OCI-LY1 (cell line): Measurements from ENCODE around the gene PRSS53.

Source experiments
- H2AFZ ChIP-seq: fragments of 200-600 bp; sonication (generic), shearing (Covaris generic); 2 replicates; pipeline ENCODE4 v1.6.0; 2014; ENCODE audit warnings: antibody characterized with exemption, mild to moderate bottlenecking, low read length
- H3F3A ChIP-seq: fragments of 200-600 bp; sonication (generic), shearing (Covaris generic); 2 replicates; pipeline ENCODE4 v1.6.0; 2014; ENCODE audit warnings: mild to moderate bottlenecking, antibody characterized with exemption, low read length, moderate library complexity; ENCODE audit not compliant: insufficient read depth
- H3K27ac ChIP-seq: fragments of 200-600 bp; sonication (generic); 2 replicates; pipeline ENCODE4 v1.5.1; 2014; ENCODE audit warnings: low read length, mixed run types, mild to moderate bottlenecking, low read depth; ENCODE audit not compliant: poor library complexity, severe bottlenecking
- H3K27me3 ChIP-seq: fragments of 200-600 bp; sonication (generic); 2 replicates; pipeline ENCODE4 v1.6.0; 2014; ENCODE audit warnings: antibody characterized with exemption, mild to moderate bottlenecking, low read length, moderate library complexity; ENCODE audit not compliant: insufficient read depth
- H3K36me3 ChIP-seq: fragments of 200-600 bp; sonication (generic); 2 replicates; pipeline ENCODE4 v1.6.1; 2014; ENCODE audit warnings: mild to moderate bottlenecking, antibody characterized with exemption, low read length, moderate library complexity, mixed read lengths; ENCODE audit not compliant: insufficient read depth
- H3K4me1 ChIP-seq: fragments of 200-600 bp; sonication (generic); 2 replicates; pipeline ENCODE4 v1.5.1; 2014; ENCODE audit warnings: mild to moderate bottlenecking, low read length, moderate library complexity; ENCODE audit not compliant: insufficient read depth, severe bottlenecking
- H3K4me2 ChIP-seq: fragments of 200-600 bp; sonication (generic), shearing (Covaris generic); 2 replicates; pipeline ENCODE4 v1.6.1; 2014; ENCODE audit warnings: low read length
- H3K4me3 ChIP-seq: fragments of 200-600 bp; sonication (generic); 2 replicates; pipeline ENCODE4 v1.5.1; 2014; ENCODE audit warnings: low read length, low read depth, mild to moderate bottlenecking, mixed read lengths; ENCODE audit not compliant: poor library complexity, severe bottlenecking
- H3K79me2 ChIP-seq: fragments of 200-600 bp; shearing (Covaris generic); 2 replicates; pipeline ENCODE4 v1.6.1; 2016; ENCODE audit warnings: mixed run types, low read length, mixed read lengths; ENCODE audit not compliant: insufficient read depth
- H3K9ac ChIP-seq: fragments of 200-600 bp; sonication (generic), shearing (Covaris generic); 2 replicates; pipeline ENCODE4 v1.6.1; 2014; ENCODE audit warnings: mild to moderate bottlenecking, low read length, mixed read lengths
- H3K9me2 ChIP-seq: fragments of 200-600 bp; sonication (generic), shearing (Covaris generic); 2 replicates; pipeline ENCODE4 v1.6.1; 2014; ENCODE audit warnings: low read depth, mild to moderate bottlenecking, low read length, mixed read lengths
- H3K9me3 ChIP-seq: fragments of 200-600 bp; shearing (Covaris generic); 2 replicates; pipeline ENCODE4 v1.6.1; 2014; ENCODE audit warnings: low read length, mixed read lengths
- H4K20me1 ChIP-seq: fragments of 200-600 bp; sonication (generic), shearing (Covaris generic); 2 replicates; pipeline ENCODE4 v1.6.0; 2016; ENCODE audit warnings: mild to moderate bottlenecking, low read length; ENCODE audit not compliant: insufficient read depth
- EZH2 ChIP-seq: fragments of 200-600 bp; sonication (generic), shearing (Covaris generic); IDR thresholded peaks from 2 replicates; pipeline ENCODE4 v1.8.0; 2017; ENCODE audit warnings: borderline replicate concordance, mixed run types, mild to moderate bottlenecking, antibody characterized with exemption, low read length, moderate library complexity, mixed read lengths
- TF ChIP-seq, protein P1 (sequence below): fragments of 200-600 bp; sonication (generic), shearing (Covaris generic); IDR thresholded peaks from 2 replicates; pipeline ENCODE4 v1.5.1; 2017; ENCODE audit warnings: mild to moderate bottlenecking, antibody characterized with exemption, low read length, moderate library complexity, mixed read lengths

PRSS53 gene

GRCh38 chr16:31064882-31065461, 23.8 kb downstream of the PRSS53 start:
- no peaks in the 10 kb centered on the region for H4K20me1 ChIP-seq
- H3K79me2 ChIP-seq: peaks cover 9% of the 10 kb centered on the region; the same call in 1 of the 2 replicates
- no peaks in the 10 kb centered on the region for H3F3A ChIP-seq
- no peaks in the 10 kb centered on the region for H3K9me2 ChIP-seq
- TF ChIP-seq EZH2: no peak
- TF ChIP-seq, protein P1, sequence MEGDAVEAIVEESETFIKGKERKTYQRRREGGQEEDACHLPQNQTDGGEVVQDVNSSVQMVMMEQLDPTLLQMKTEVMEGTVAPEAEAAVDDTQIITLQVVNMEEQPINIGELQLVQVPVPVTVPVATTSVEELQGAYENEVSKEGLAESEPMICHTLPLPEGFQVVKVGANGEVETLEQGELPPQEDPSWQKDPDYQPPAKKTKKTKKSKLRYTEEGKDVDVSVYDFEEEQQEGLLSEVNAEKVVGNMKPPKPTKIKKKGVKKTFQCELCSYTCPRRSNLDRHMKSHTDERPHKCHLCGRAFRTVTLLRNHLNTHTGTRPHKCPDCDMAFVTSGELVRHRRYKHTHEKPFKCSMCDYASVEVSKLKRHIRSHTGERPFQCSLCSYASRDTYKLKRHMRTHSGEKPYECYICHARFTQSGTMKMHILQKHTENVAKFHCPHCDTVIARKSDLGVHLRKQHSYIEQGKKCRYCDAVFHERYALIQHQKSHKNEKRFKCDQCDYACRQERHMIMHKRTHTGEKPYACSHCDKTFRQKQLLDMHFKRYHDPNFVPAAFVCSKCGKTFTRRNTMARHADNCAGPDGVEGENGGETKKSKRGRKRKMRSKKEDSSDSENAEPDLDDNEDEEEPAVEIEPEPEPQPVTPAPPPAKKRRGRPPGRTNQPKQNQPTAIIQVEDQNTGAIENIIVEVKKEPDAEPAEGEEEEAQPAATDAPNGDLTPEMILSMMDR: no peak
- no peak overlapping the region for H3K27ac ChIP-seq
- H3K4me2 ChIP-seq: no peak overlapping the region
- H3K4me3 ChIP-seq: no peak overlapping the region
- H3K27me3 ChIP-seq: no peaks in the 10 kb centered on the region
- H3K9me3 ChIP-seq: no peaks in the 10 kb centered on the region
- H3K9ac ChIP-seq: no peak overlapping the region
- no peaks in the 10 kb centered on the region for H3K4me1 ChIP-seq
- H3K36me3 ChIP-seq: peaks cover 24% of the 10 kb centered on the region
- no peak overlapping the region for H2AFZ ChIP-seq

DNA sequence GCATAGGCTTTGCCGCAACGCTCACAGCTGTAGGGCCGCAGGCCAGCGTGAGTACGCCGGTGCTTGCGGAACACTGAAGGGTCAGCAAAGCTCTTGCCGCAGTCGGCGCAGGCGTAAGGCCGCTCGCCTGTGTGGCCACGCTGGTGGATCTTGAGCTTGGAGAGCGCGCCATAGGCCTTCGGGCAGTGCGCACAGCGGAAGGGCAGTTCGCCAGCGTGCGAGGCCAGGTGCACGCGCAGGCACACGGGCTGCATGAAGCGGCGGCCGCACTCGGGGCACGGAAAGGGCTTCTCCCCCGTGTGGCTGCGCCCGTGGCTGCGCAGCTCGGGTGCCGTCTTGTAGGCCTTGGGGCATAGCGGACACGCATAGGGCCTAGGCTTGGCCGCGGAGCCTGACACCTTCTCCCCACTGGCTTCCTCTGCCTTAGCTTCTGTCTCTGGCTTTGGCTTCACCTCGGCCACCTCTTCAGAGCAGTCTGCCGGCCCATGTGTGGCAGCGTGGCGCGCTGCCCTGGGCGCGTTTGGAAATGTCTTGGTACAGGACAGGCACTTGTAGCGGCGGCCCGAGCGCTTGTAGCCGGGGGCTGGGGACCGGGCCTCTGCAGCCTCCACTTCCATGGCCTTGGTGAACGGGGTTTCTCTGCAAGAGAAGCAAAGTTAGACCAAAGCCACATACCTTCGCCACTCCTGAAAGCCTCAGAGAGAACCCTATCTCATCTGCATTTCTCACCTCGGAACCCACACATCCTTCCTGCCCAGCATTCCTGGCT, 24.7 kb downstream of the PRSS53 start:
- H3K4me3 ChIP-seq: no peak overlapping the region
- no peak overlapping the region for H3K27ac ChIP-seq
- H3K4me2 ChIP-seq: no peak overlapping the region

GRCh38 chr16:31063495-31063842, 25.3 kb downstream of the PRSS53 start:
- TF ChIP-seq, protein P1: no peak
- TF ChIP-seq EZH2: no peak
- H3K4me2 ChIP-seq: no peak overlapping the region
- no peaks in the 10 kb centered on the region for H3F3A ChIP-seq
- no peaks in the 10 kb centered on the region for H3K27me3 ChIP-seq
- H3K4me3 ChIP-seq: no peak overlapping the region
- no peaks in the 10 kb centered on the region for H3K9me3 ChIP-seq
- no peaks in the 10 kb centered on the region for H4K20me1 ChIP-seq
- H3K36me3 ChIP-seq: peaks cover 28% of the 10 kb centered on the region
- H3K4me1 ChIP-seq: no peaks in the 10 kb centered on the region
- no peak overlapping the region for H3K9ac ChIP-seq
- no peak overlapping the region for H3K27ac ChIP-seq
- no peak overlapping the region for H2AFZ ChIP-seq
- no peaks in the 10 kb centered on the region for H3K9me2 ChIP-seq
- 0 out of 2 replicates have a peak, but pooled peaks cover 2% of the 10 kb centered on the region for H3K79me2 ChIP-seq

More for the DNA sequence above, 24.7 kb downstream of the PRSS53 start:
- Histone ChIP-seq H3K27me3 (no peaks in the 10 kb centered on the region), H3K36me3 (peaks cover 28% of the 10 kb centered on the region), H3K79me2 (0 out of 2 replicates have a peak, but pooled peaks cover 6% of the 10 kb centered on the region), H3K9ac (no peak overlapping the region), H3K9me3 (no peaks in the 10 kb centered on the region), H4K20me1 (no peaks in the 10 kb centered on the region), H3F3A (no peaks in the 10 kb centered on the region), H3K9me2 (no peaks in the 10 kb centered on the region), H3K4me1 (no peaks in the 10 kb centered on the region), H2AFZ (no peak overlapping the region)
- TF ChIP-seq, protein P1: no peak
- TF ChIP-seq EZH2: no peak
